HG03103 (cell line): Measurements from ENCODE around the gene EXOSC7.
"Not testable (repeated sequence)": the region's sequence is repeated elsewhere in the genome, so short reads cannot be mapped to it uniquely, and the experiment has no call there.

ENCODE experiments used
- ATAC-seq: cut with Tn5 transposase; IDR thresholded peaks from one replicate; pipeline ENCODE4 v1.9.1; 2021; ENCODE audit warnings: low read depth; ENCODE audit not compliant: unreplicated experiment

The EXOSC7 gene

GRCh38 chr3:44961888-44962287 lies 14.2 kb upstream of the EXOSC7 start:
- ATAC-seq = no peak

DNA sequence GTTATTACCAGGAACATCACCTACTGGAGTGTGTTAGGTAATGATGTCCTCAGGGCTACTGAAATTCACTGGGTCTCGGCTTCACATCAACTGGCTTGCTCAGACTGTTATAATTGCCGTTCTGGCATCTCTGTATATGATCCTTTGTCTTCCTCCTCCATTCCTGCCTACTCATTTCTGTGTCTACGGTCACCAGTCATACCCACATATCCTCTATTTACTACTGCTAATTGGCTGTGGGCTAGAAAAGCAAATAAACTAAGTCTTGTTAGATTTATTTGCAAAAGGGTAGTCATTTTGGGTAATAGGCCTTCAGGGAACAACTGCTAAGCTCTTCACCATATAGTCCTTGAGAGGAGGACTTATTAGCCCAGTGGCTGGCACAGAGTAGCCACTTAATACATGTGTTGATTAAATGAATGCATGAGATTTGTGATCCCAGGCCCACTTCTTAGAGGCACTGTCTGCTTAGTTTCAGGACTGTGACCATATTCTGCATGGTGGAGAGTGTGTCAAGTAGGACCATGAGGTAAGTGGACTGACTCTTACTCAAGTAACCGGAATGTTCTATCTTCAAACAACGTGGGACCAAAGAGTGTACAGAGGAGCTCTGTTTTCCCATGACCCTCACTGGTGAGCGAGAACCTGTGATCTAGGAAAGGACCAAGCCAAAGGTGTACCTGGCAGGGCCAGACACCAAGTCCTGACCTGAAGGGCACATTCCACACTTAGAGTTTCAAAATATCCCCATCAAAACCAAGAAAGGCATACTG lies 13.2 kb upstream of the EXOSC7 start:
- no peak for ATAC-seq

DNA sequence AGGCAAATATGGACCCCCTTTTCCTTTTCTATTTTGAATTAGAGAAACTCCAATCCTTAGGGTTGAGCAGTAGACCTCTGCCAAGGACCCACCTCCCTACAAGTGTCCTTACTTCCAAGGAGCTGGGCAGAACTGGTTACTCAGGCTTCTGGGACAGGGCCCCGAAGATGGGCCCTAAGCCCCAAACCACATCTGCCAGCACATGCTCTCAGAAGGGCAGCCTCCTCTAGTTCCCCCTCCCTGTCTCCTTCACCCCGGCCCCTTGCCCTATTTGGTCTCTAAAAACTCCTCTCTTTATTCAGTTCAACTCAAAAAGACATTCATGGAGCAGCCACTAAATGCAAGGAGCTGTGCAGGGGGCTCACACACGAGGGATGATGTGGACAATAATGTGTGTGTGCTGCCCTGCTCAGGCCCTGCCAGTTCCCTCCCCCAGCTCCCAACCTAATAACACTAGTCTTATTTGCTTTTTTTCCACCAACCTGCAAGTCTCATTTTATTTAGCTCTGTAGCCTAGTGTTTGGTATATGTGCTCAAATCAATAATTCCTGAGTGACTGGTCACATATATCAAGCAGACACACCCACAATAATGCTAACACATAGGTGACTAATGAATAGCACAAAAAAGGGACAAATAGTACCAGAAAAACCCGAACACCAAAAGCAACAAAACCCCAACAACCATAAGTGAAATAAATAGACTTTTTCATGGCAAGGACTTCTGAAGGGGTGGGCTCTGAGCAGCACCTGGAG lies 12.3 kb upstream of the EXOSC7 start:
- ATAC-seq = no peak

DNA sequence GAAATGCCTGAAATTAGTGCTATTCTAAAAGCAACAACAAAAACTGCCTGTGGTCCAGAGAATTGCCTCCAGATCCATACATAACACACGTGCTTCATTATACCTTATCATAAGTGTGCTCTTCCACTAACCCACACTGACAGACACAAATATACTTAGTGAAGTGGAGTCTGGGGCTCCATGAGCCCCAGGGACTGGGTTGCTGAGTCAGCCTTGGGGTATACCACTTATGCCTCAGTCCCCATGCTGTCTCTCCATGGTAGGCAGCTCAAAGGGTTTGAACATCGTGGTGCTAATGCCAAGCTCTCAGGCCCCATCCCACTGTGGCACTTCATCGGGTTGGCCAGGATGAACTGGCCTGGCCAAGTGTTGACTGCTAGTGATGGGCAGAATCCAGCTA lies 10.9 kb upstream of the EXOSC7 start:
- ATAC-seq = no peak

GRCh38 chr3:44966795-44967278 lies 9.2 kb upstream of the EXOSC7 start:
- ATAC-seq = no peak

GRCh38 chr3:44968447-44968858 lies 7.6 kb upstream of the EXOSC7 start:
- no peak for ATAC-seq

- ATAC-seq = no peak
These were observed 6.8 kb upstream of the EXOSC7 start for GRCh38 chr3:44969154-44969827.

GRCh38 chr3:44969828-44970179 lies 6.2 kb upstream of the EXOSC7 start:
- ATAC-seq = no peak

DNA sequence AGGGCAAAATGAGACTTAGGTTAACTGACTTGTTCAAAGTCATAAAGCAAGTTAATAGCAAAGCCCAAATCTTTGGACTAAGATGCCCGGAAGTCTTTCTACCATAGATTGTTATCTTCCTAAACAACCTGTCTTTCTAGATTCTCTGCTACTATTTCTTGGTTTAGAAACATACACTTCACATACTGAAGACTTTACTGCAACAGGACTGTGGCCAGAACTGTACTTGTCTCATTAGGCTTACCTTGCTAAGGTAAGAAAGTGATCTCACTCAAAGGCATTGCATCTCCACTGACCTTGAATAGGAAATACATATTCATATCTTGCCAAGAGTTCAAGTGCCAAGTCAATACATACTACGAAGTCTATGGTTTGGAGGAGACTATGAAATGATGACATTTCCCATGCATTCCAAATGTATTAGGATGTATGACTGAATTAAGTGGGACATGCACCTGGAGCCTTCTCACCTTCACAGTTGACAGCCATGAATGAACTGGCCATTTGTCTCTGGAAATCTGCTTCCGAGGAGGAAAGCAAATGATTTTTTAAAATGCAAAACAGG lies 5.0 kb upstream of the EXOSC7 start:
- ATAC-seq = no peak

GRCh38 chr3:44974416-44974815 lies 1.6 kb upstream of the EXOSC7 start:
- ATAC-seq = no peak

- ATAC-seq = no peak
These were observed 5.2 kb downstream of the EXOSC7 start for GRCh38 chr3:44981220-44981619.

DNA sequence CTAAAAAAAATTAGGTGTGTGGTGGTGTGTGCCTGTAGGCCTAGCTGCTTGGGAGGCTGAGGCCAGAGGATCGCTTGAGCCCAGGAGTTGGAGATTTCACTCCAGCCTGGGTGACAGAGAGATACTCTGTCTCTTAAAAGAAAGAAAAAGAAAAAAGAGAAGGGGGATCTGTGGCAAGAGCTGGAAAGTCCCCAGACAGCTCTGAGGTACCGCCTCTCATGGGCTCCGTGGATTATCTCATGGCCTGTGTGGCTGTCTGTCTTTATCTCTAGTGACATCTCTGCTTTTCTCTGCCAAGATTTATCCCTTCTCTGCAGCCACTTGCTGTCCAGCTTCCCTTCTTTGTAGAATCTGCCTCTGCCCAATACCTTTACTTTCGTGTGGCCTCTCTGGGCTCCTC lies 5.7 kb downstream of the EXOSC7 start:
- no peak for ATAC-seq

DNA sequence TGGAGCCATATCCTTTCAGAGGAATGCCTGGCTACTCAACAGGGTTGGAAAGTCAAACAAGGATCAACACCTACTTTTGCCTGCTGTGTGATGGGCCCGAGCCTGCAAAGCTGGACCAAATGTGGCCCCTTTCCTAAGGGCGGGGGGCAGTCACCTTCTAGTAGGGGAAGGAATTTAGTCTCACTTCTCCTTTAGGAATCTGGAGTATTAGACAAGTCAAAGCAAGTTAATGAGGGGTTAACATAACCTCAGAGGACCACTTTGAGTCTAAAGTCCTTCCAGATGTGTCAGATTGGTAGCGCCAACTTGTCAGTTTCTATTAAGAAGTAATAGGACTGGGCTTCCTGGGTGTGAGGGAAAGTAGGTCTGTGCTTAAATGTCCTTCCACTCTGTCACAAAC lies 6.8 kb downstream of the EXOSC7 start:
- ATAC-seq = no peak

DNA sequence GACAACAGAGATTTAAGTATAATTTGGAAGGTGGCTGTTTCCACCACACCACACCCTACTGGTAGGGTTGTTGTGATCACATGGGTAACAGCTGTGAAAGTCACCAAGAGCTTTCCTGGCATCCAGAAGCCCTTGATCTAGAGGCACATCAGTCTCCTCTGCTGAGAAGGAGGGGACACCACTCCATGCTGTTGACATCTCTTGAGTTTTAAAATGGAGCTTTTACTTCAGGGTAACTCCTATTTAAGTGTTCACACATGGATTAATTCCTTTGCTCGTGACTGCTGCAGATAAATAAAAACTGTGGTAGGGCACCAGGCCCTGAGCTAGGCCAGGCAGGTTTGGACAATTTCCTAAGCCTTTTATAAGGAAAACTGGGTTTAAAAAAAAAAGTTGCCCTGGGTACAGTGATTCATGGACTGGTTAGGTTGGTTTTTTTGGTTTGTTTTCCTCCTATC lies 7.5 kb downstream of the EXOSC7 start:
- no peak for ATAC-seq

DNA sequence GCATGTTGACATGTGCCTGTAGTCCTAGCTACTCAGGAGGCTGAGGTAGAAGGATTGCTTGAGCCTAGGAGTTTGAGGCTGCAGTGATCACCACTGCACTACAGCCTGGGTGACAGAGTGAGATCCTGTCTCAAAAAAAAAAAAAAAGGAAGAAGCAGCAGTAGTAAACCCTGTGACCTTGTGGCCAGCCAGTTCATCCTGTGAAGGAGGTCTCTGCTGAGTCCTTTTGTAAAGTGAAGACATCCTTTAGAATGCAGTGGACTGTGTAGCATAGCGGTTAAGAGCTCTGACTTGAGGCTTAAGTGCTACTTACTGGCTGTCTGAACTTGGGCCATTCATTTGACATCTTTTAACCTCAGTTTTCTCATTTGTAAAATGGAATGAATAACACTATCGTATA lies 8.3 kb downstream of the EXOSC7 start:
- no peak for ATAC-seq

DNA sequence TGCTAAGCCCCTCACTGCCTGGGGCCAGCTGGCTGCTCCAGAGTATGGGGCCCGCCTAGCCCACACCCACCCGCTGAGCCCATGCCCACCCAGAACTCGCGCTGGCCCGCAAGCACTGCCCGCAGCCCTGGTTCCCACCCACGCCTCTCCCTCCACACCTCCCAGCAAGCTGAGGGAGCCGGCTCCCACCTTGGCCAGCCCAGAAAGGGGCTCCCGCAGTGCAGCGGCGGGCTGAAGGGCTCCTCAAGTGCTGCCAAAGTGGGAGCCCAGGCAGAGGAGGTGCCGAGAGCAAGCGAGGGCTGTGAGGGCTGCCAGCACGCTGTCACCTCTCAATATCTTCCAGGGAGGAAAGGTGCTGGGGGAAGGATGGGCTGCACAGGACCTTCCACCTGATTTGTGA lies 10.3 kb downstream of the EXOSC7 start:
- not testable (repeated sequence) for ATAC-seq

DNA sequence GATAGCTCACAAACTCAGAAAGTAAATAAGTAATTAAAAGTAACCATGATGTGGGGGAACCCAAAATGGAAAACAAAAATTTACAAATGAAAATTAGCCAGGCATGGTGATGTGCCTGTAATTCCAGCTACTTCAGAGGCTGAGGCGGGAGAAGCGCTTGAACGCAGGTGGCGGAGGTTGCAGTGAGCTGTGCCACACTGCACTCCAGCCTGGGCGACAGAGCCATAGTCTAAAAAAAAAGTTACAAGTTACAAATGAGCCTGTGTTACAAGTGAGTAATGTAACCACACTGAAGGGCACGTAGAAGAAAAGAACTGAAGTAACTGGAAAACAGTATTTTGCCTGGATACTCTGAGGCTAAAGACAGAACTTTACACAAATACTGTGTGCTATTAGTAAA lies 11.3 kb downstream of the EXOSC7 start:
- ATAC-seq = no peak

- no peak for ATAC-seq
These were observed 12.0 kb downstream of the EXOSC7 start for GRCh38 chr3:44988073-44988472.

- no peak for ATAC-seq
These were observed 13.1 kb downstream of the EXOSC7 start for GRCh38 chr3:44989141-44989540.

GRCh38 chr3:44989636-44990373 lies 13.8 kb downstream of the EXOSC7 start:
- no peak for ATAC-seq
